ENCODE results near the gene NINJ1.
A peak's percentile ranks its signal among the peaks of the same experiment; 100 is the strongest.

NINJ1 gene

GRCh38 chr9:93138171-93138764 is 4.2 kb upstream of the NINJ1 start:
- H3K18ac ChIP-seq (ENCODE audit: low read depth in 1 of 2, low read length in 2 of 2): no peak overlapping the region
- no peak overlapping the region for H2BK15ac ChIP-seq (ENCODE audit: low read depth, poor library complexity, severe bottlenecking)
- no peak overlapping the region for H3K4me3 ChIP-seq (ENCODE audit: insufficient read depth in 1 of 2, low read depth in 1 of 2, low read length in 2 of 2)
- no peak overlapping the region for H4K91ac ChIP-seq (ENCODE audit: low read length)
- no peak overlapping the region for H3K14ac ChIP-seq (ENCODE audit: low read length in 2 of 2)
- no peak overlapping the region for H2BK5ac ChIP-seq (ENCODE audit: low read depth, low read length, poor library complexity, severe bottlenecking)
- H3K79me1 ChIP-seq (replicated peaks; ENCODE audit: low read length, poor library complexity, severe bottlenecking): no peaks in the 10 kb centered on the region
- peaks cover 18% of the 10 kb centered on the region for H3K4me1 ChIP-seq (ENCODE audit: control insufficient read depth, insufficient read depth, low read depth, low read length)
- no peak overlapping the region for H2AFZ ChIP-seq (ENCODE audit: low read depth, low read length)
- no peak overlapping the region for H3K4ac ChIP-seq (ENCODE audit: low read depth in 1 of 2, low read length in 2 of 2)
- no peak overlapping the region for H2AK5ac ChIP-seq (ENCODE audit: low read length, severe bottlenecking)
- H3K27me3 ChIP-seq (ENCODE audit: control insufficient read depth in 1 of 2, insufficient read depth in 1 of 2, low read length in 2 of 2): no peaks in the 10 kb centered on the region
- no peak overlapping the region for H4K8ac ChIP-seq (ENCODE audit: low read length)
- H3K4me2 ChIP-seq (ENCODE audit: low read length, poor library complexity, severe bottlenecking): no peak overlapping the region
- WGBS: 81% methylated on average over 7 of the region's 7 CpGs
- H2BK12ac ChIP-seq (ENCODE audit: low read length in 2 of 2): no peak overlapping the region
- no peak for DNase-seq
- H3K23ac ChIP-seq (ENCODE audit: low read length in 2 of 2): no peak overlapping the region
- peaks cover 4% of the 10 kb centered on the region for H3K9me3 ChIP-seq (ENCODE audit: control insufficient read depth, low read length)
- H2BK120ac ChIP-seq (ENCODE audit: low read depth, low read length): no peak overlapping the region
- H3K9ac ChIP-seq (ENCODE audit: low read length): no peak overlapping the region
- H3K27ac ChIP-seq (ENCODE audit: low read length, poor library complexity, severe bottlenecking): no peak overlapping the region
- no peaks in the 10 kb centered on the region for H3K36me3 ChIP-seq (ENCODE audit: control insufficient read depth in 1 of 2, insufficient read depth in 2 of 2, low read depth in 1 of 2, low read length in 2 of 2)

GRCh38 chr9:93137362-93137761 is 3.3 kb upstream of the NINJ1 start:
- Histone ChIP-seq H3K4me3 (ENCODE audit: insufficient read depth in 1 of 2, low read depth in 1 of 2, low read length in 2 of 2) (no peak overlapping the region), H2BK5ac (ENCODE audit: low read depth, low read length, poor library complexity, severe bottlenecking) (no peak overlapping the region), H2BK120ac (ENCODE audit: low read depth, low read length) (no peak overlapping the region), H4K91ac (ENCODE audit: low read length) (no peak overlapping the region), H2AK5ac (ENCODE audit: low read length, severe bottlenecking) (no peak overlapping the region), H3K4me2 (ENCODE audit: low read length, poor library complexity, severe bottlenecking) (no peak overlapping the region), H4K8ac (ENCODE audit: low read length) (no peak overlapping the region), H2BK15ac (ENCODE audit: low read depth, poor library complexity, severe bottlenecking) (no peak overlapping the region), H2AFZ (ENCODE audit: low read depth, low read length) (no peak overlapping the region), H3K9ac (ENCODE audit: low read length) (no peak overlapping the region), H3K4me1 (ENCODE audit: control insufficient read depth, insufficient read depth, low read depth, low read length) (peaks cover 25% of the 10 kb centered on the region), H3K79me1 (replicated peaks; ENCODE audit: low read length, poor library complexity, severe bottlenecking) (no peaks in the 10 kb centered on the region), H3K14ac (ENCODE audit: low read length in 2 of 2) (no peak overlapping the region), H3K9me3 (ENCODE audit: control insufficient read depth, low read length) (peaks cover 4% of the 10 kb centered on the region), H2BK12ac (ENCODE audit: low read length in 2 of 2) (no peak overlapping the region), H3K18ac (ENCODE audit: low read depth in 1 of 2, low read length in 2 of 2) (no peak overlapping the region), H3K4ac (ENCODE audit: low read depth in 1 of 2, low read length in 2 of 2) (no peak overlapping the region), H3K23ac (ENCODE audit: low read length in 2 of 2) (no peak overlapping the region), H3K36me3 (ENCODE audit: control insufficient read depth in 1 of 2, insufficient read depth in 2 of 2, low read depth in 1 of 2, low read length in 2 of 2) (no peaks in the 10 kb centered on the region), H3K27ac (ENCODE audit: low read length, poor library complexity, severe bottlenecking) (no peak overlapping the region), H3K27me3 (ENCODE audit: control insufficient read depth in 1 of 2, insufficient read depth in 1 of 2, low read length in 2 of 2) (no peaks in the 10 kb centered on the region)
- no peak for DNase-seq
- 90% methylated on average over 11 of the region's 11 CpGs for WGBS

- Histone ChIP-seq H3K14ac (ENCODE audit: low read length in 2 of 2) (no peak overlapping the region), H2AK5ac (ENCODE audit: low read length, severe bottlenecking) (no peak overlapping the region), H4K91ac (ENCODE audit: low read length) (peak overlapping the region; percentile 18), H2BK5ac (ENCODE audit: low read depth, low read length, poor library complexity, severe bottlenecking) (no peak overlapping the region), H3K4ac (ENCODE audit: low read depth in 1 of 2, low read length in 2 of 2) (no peak overlapping the region), H3K79me1 (replicated peaks; ENCODE audit: low read length, poor library complexity, severe bottlenecking) (peaks cover 8% of the 10 kb centered on the region), H3K9me3 (ENCODE audit: control insufficient read depth, low read length) (peaks cover 4% of the 10 kb centered on the region), H3K27me3 (ENCODE audit: control insufficient read depth in 1 of 2, insufficient read depth in 1 of 2, low read length in 2 of 2) (no peaks in the 10 kb centered on the region), H3K18ac (ENCODE audit: low read depth in 1 of 2, low read length in 2 of 2) (no peak overlapping the region), H3K4me1 (ENCODE audit: control insufficient read depth, insufficient read depth, low read depth, low read length) (peaks cover 32% of the 10 kb centered on the region), H3K9ac (ENCODE audit: low read length) (no peak overlapping the region), H3K23ac (ENCODE audit: low read length in 2 of 2) (no peak overlapping the region), H2BK120ac (ENCODE audit: low read depth, low read length) (no peak overlapping the region), H3K4me3 (ENCODE audit: insufficient read depth in 1 of 2, low read depth in 1 of 2, low read length in 2 of 2) (no peak overlapping the region), H2BK15ac (ENCODE audit: low read depth, poor library complexity, severe bottlenecking) (peak overlapping the region; percentile 38), H3K36me3 (ENCODE audit: control insufficient read depth in 1 of 2, insufficient read depth in 2 of 2, low read depth in 1 of 2, low read length in 2 of 2) (no peaks in the 10 kb centered on the region), H4K8ac (ENCODE audit: low read length) (peak overlapping the region; percentile 46), H2AFZ (ENCODE audit: low read depth, low read length) (no peak overlapping the region), H2BK12ac (ENCODE audit: low read length in 2 of 2) (no peak overlapping the region), H3K27ac (ENCODE audit: low read length, poor library complexity, severe bottlenecking) (no peak overlapping the region), H3K4me2 (ENCODE audit: low read length, poor library complexity, severe bottlenecking) (no peak overlapping the region)
- DNase-seq: peak; percentile 62
- 79% methylated on average over 11 of the region's 11 CpGs for WGBS
Measured at GRCh38 chr9:93136011-93136440, 2.0 kb upstream of the NINJ1 start.

DNA sequence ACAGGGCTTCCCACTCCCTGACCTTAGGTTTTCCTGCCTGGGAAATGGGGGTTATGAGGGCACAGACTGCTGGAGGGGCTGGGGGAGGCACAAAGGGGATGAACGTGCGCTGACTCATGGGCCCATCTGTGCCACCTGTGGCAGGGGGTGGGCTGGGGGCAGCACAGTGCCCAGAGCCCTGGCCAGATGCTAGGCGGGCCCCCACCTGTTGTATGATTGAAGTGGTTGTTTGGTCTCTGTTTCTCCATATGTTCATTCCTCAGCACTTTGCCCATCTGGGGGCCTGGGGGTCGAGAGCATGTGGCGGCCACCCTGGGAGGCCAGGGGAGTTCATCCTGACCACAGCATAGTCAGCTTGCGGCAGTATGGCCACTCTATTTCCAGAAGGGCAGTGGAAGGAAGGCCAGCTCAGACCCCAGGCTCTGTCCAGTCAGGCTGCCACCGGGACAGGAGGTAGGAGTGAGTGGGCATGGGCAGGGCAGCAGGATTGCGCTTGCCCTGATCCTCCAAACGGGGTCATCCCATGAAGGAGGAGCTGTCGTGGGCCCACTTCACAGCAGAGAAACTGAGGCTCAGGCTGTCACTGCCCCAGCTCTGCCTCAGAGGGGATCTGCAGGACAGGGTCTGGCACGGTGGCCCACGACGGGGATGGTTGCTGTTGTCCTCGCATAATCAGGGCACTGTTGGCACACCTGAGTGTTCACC is 841 bp upstream of the NINJ1 start:
- WGBS: 78% methylated on average over 13 of the region's 14 CpGs
- peak overlapping the region; percentile 73 for H2AFZ ChIP-seq (ENCODE audit: low read depth, low read length)
- H4K8ac ChIP-seq (ENCODE audit: low read length): peak overlapping the region; percentile 47
- peak overlapping the region in 1 of 2 experiments; percentile 50 for H3K23ac ChIP-seq (ENCODE audit: low read length in 2 of 2)
- peak overlapping the region; percentile 62 to 84 for H3K4me3 ChIP-seq (ENCODE audit: insufficient read depth in 1 of 2, low read depth in 1 of 2, low read length in 2 of 2)
- H2BK12ac ChIP-seq (ENCODE audit: low read length in 2 of 2): peak overlapping the region in 1 of 2 experiments; percentile 46
- no peak overlapping the region for H2BK5ac ChIP-seq (ENCODE audit: low read depth, low read length, poor library complexity, severe bottlenecking)
- peak overlapping the region; percentile 83 for H3K4me2 ChIP-seq (ENCODE audit: low read length, poor library complexity, severe bottlenecking)
- no peak overlapping the region for H3K27ac ChIP-seq (ENCODE audit: low read length, poor library complexity, severe bottlenecking)
- peak overlapping the region; percentile 93 for H3K9ac ChIP-seq (ENCODE audit: low read length)
- H3K4me1 ChIP-seq (ENCODE audit: control insufficient read depth, insufficient read depth, low read depth, low read length): peaks cover 42% of the 10 kb centered on the region
- peak overlapping the region; percentile 17 to 88 for H3K18ac ChIP-seq (ENCODE audit: low read depth in 1 of 2, low read length in 2 of 2)
- H2AK5ac ChIP-seq (ENCODE audit: low read length, severe bottlenecking): no peak overlapping the region
- H3K14ac ChIP-seq (ENCODE audit: low read length in 2 of 2): peak overlapping the region in 1 of 2 experiments; percentile 93
- H2BK120ac ChIP-seq (ENCODE audit: low read depth, low read length): no peak overlapping the region
- H3K36me3 ChIP-seq (ENCODE audit: control insufficient read depth in 1 of 2, insufficient read depth in 2 of 2, low read depth in 1 of 2, low read length in 2 of 2): no peaks in the 10 kb centered on the region
- H3K4ac ChIP-seq (ENCODE audit: low read depth in 1 of 2, low read length in 2 of 2): peak overlapping the region; percentile 52 to 57
- H3K9me3 ChIP-seq (ENCODE audit: control insufficient read depth, low read length): peaks cover 4% of the 10 kb centered on the region
- DNase-seq: no peak
- no peaks in the 10 kb centered on the region for H3K27me3 ChIP-seq (ENCODE audit: control insufficient read depth in 1 of 2, insufficient read depth in 1 of 2, low read length in 2 of 2)
- H4K91ac ChIP-seq (ENCODE audit: low read length): peak overlapping the region; percentile 5
- H2BK15ac ChIP-seq (ENCODE audit: low read depth, poor library complexity, severe bottlenecking): no peak overlapping the region
- H3K79me1 ChIP-seq (replicated peaks; ENCODE audit: low read length, poor library complexity, severe bottlenecking): peaks cover 11% of the 10 kb centered on the region
